ENCODE data around the gene BRSK2.

The BRSK2 gene

DNA sequence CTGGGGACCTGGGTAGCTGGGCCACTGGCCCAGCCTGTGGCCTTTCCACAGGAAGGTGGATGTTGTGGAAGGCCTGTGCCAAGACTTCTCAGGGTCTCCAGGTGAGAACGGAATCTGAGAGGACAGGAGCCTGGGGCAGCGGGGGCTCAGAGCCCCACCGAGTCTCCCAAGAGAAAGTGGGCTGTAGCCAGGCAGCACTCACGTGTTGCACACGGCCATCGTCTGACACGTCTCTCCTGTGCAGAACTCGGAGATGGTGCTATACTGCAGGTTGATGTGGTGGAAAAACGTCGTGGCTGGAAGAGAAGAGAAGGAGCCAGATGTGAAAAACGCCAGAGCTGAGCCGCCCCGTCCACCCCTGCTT lies 90.4 kb downstream of the BRSK2 start:
- no peak for DNase-seq (ENCODE audit: low read depth in 2 of 2, low spot score in 1 of 2)

DNA sequence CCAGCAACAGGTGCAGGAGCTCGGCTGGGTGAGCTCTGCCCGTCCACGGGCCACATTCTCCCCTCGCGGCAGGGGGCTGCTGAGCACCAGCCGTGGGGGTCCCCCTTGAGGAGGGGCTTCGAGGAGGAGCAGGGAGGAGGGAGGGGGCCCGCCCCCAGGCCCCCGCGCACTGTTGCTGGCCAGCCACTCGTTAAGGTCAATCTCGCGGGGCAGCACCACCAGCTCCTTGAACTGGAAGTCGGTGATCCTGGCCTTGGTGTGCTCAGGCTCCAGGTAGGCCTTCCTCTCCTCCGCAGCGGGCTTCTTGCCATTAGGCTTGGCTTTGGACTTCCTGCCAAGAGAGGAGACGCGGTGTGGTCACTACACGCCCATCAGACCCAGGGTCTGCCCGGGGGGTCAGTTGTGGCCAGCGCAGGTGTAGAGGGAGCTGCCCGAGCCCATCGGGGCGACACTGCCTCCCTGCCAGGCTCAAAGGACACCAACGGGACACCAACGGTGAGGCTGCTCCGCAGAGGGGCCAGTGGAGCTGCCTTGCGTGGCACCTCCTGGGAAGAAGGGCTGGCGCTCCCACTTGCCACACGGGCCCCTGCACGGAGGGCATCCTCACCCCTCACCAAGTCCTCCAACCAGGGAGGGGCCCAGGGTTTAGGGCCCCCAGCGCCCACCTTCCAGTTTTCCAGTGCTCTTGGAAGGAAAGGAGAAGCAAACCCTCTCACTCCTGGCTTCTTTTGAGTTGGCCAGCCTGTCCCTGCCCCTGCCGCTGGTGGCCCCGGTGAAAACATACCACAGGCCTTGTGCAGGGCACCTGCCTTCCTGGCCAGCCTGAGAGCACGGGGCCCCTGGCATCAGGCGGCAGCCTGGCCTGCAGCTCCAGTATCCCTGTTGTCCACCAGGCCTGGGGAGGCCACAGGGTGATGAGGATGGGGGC lies 91.1 kb downstream of the BRSK2 start:
- no peak for DNase-seq (ENCODE audit: low read depth in 2 of 2, low spot score in 1 of 2)

DNA sequence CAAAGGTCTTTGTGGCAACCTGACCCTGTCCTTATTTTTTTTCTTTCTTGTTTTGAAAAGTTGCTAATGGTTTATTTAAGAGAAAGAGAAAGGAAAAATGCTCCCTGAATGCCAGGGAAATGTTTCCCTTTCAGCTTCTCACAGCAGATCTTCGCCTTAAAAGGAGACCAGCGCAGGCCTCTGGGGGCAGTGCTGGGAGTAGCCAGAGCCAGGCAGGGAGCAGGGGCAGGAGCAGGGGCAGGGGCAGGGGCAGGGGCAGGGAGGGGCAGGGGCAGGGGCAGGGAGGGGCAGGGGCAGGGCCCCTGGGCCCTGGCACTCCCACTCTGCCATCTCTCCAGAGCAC lies 91.7 kb downstream of the BRSK2 start:
- DNase-seq (ENCODE audit: low read depth in 2 of 2, low spot score in 1 of 2), result no peak

DNA sequence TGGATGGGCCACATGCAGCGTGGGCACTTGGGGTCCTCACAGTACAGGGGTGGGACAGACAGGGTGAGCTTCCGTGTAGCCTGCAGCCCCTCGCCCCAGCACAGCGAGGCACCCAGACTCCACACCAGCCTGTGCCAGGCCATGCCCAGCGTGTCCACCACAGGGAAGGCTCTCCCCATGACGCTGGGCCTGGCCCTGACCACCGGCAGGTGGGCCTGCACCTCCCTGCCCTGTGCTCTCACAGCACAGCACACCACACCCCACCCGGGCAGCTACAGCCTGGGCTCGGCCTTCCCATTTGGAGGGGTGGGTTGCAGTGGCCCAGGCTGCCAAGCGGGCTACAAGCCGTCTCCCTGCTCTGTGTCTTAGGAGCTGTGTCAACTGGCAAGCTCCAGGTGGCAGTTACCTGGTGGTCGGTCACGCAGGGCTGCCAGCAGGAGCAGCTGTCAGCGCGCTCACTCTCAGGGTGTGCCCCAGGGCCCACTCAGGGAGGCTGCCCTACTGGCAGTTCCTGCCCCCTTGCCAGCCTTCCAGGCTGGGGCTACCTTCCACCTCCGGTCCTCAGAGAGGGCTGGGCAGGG lies 92.2 kb downstream of the BRSK2 start:
- no peak for DNase-seq (ENCODE audit: low read depth in 2 of 2, low spot score in 1 of 2)

DNA sequence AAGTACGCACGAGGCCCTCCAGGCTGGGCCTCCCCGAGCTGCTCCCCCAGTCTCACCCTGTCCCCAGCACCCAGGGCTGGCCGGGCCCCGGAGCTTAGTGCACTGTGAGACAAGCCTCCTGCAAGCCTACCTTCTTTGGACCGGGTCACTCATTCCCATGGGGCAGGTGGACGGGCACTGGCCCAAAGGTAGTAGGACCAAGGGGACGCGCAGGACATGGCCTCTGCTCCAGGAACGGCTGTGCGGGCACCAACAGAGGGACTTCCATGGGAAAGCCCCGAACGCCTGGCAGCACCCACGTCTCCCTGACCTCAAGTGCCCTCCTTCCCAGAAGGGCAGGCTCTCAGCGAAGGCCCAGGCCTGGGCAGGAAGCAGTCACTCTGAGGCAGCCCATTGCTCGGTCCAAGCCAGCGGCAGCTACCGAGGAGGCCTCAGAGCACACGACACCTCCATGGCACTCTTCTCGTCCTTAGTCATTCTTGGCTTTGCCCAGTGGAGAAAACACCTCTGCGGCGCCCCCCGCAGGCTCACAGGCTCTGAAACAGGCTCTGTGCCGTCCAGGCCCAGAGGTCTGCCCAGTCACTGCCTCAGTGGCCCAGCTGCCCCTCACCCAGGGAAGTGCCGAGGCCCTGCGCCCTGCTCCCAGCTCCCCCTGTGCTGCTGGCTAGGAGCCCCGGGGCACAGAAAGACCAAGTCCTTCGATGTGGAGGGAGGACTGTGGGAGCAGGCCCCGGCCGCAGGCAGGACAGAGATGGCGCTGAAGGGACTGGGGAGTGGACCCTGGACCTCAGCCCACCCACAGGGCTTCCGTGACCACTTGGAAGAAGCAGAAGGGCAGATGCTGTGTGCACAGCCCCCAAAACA lies 93.1 kb downstream of the BRSK2 start:
- DNase-seq (ENCODE audit: low read depth in 2 of 2, low spot score in 1 of 2), result no peak

DNA sequence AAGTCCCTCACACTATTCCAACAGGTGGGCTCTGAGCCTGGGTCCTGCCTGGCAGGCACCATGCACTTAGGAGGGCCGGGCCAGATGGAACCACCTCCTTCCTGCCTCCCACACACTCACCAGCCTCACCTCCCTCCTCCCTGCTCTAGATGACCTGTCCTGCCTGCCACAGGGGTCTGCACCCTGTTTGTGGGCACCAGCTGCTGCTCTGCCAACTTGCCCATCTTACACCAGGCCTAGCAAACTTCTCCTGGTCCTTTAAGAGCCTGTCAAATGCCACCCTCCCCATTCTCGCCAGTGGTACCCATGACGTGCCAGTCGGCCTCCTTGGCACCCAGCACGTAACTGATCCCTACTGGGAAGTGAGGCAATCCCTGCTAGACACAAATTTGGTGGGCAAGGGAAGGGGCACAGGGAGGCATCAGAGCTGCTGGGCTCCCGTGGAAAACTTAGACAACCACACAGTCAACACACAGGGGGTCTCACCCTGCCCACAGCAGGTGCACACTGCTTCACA lies 93.8 kb downstream of the BRSK2 start:
- no peak for DNase-seq (ENCODE audit: low read depth in 2 of 2, low spot score in 1 of 2)

DNA sequence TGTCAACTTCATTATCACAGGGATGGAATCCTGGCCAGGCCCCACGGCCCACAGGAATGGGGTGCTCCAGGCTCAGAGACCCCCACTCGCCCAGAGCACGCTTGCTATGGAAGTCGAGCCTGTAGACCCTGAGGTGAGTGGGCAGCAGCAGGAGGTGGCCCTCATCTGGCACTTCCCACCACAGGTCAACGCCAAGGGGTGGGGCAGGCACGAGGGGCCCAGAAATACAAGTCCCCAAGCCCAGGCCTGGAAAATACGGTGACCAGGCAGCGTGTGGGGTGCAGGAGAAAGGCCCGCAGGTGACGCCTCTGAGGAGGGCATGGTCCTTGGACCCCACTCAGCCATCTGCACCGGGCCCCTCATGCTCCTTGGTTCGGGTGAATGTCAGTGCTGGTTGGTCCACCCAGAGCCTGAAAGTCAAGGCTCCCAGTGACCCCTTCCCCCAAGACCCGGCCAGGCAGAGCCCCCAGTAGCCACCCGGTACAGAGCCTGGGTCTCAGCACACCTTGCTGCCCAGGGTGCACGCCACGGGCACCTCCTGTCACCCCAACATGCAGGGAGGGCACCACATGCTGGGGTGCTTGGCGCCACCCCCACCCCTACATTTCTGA lies 94.4 kb downstream of the BRSK2 start:
- DNase-seq (ENCODE audit: low read depth in 2 of 2, low spot score in 1 of 2), result no peak

DNA sequence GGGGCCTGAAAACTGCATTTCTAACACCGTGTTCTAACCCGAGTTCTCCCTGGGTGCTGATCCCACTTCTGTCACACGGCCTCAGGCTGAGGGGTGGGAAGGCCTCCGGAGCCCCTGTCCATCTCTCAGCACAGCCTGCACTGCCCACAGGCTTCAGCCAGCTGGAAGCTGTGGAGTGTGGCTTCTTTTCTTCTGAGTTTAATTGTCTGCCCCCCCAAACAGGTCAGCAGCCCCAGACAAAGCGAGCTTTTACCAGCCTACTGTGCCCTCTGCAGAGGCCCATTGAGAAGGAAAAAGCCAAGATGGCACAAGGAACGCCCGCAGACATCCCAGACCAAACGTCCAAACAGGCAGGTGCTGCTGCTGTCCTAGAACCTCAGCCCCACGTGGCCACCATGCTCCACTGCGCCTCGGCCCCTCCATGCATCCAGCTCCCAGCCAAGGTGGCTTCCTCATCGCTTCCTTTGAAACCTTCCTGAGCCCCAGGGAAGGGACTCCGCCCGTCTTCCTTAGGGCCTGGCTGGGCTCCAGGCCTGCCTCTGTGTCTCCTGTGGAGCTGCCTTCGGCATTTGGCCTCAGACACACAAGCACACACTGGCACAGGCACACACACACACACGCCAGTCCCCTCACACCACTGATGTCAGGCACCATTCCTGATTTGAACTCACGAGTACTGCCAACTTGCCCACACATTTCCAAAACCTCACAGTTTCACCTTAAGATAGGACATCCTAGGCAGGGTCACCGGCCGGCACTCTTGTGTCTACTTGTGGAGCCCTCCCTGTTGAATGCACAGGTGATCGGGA lies 95.2 kb downstream of the BRSK2 start:
- no peak for DNase-seq (ENCODE audit: low read depth in 2 of 2, low spot score in 1 of 2)

DNA sequence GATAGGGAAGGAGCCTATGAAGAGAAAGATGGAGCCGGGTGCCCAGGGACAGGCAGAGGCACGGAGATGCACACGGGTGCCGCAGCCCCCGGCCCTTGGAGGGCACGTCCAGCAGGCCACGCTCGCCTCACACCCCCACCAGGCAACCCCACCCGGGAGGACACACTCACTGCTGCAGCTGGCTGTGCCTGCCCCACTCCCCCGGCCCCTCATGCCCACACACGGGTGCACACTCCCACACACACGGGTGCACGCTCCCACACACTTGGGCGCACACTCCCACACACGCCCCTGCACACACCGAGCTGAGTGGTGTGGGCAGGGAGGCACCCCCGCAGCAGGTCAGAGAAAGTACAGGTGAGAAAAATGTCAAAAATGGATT lies 95.8 kb downstream of the BRSK2 start:
- no peak for DNase-seq (ENCODE audit: low read depth in 2 of 2, low spot score in 1 of 2)

DNA sequence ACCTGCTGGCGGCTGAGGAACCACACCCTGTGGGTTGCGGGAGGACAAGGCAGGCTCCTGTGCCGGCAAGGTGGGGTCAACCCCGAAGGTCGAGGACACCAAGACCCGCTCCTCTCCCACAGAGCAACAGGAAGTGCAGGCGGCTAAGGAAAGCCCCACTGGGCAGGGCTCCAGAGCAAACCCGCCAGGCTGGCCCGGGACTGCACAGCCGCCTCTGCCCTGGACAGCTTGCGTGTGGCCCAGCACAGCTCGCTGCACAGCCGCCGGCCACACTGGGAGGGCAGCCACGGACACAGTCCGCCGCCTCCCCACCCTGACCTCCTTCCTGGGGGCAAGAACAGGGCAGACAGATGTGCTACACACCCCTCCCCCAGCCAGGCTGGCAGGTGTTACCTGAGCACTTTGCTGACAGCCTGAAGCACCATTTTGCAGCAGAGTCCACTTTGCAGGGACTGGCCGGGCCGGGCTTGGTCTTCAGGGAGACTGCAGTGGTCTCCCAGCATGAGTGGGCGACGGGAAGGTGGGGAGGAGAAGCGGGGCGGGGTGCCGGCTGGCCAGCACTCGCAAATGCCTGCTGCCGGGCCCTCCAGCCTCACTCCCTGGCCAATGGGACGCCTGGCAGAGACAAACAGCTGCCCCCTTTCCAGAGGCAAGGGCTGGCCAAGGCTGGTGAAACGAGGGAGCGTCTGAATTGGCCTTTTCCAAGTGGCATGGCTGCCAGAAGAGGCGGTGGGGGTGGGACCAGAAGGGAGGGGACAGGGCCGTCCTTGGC lies 96.5 kb downstream of the BRSK2 start, which contains the start of gene MOB2:
TSS of gene MOB2 (minus strand) at position 726 of the 772 bp plus-strand sequence. CDS start at position 503, 223 bp downstream.
- no peak for DNase-seq (ENCODE audit: low read depth in 2 of 2, low spot score in 1 of 2)

DNA sequence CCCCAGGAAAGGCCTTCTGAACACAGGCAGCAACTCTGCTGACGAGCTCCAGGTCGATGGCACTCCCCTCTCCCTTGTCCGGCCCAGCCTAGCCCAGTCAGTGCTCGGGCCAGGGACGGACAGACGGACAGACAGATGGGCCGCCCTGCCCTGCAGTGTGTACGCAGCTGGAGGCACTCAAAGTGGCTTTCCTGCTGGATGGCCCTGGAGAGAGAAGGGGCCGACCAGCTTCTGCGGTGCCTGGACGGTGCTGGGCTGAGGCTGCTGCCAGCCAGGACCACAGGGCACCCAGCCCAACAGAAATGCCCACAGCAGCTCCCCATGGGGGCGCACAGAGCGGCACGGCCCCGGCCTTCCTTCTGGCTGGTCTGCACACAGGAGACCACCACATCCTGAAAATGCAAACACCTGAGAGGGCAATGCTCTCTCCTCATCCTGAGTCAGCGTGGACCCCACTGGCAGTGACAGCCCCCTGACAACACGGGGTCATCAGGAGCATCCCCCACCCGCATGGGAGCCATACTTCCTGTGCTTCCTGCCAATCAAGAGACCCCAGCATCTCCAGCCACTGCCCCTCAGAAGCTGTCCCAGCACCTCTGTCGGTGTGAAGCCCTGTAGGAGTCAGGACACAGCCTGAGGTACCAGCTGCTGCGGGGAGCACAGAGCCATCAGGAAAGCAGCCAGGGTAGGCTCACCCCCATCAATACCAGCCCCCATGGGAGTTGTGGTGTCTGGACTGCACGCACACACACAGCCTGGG lies 97.5 kb downstream of the BRSK2 start:
- DNase-seq (ENCODE audit: low read depth in 2 of 2, low spot score in 1 of 2), result no peak

DNA sequence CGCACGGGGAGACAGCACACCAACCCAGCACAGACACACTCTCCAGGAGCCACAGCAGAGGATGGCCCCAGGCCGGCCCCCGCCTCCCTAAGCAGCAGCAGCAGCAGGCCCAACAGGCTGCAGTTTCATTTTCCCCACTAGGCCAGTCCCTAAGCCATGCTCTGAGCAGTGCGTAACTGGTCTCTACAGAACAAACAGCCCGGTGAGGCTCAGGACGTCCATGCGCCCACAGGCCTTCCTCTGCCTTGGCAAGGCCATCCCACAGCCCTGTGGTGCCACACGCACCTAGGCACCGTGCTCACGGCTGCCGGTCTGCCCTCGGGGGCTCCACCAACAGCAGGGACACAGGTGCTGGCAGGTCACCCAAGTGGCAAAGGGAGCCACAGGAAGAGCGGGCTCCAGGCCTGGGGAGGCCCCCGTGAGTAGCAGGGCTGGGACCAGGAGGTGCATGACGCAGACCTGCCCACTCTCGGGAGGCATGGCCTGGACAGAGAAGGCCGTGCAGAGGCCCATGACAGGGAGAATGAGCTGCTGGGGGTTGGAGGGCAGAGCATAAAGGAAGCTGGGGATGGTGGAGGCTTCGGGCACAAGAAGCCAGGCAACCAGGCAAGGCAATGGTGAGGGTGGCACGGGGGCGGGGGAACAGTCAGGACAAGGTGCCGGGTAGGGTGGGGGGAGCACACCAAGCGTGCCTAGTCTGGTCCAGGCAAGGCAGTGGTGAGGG lies 98.3 kb downstream of the BRSK2 start:
- no peak for DNase-seq (ENCODE audit: low read depth in 2 of 2, low spot score in 1 of 2)

DNA sequence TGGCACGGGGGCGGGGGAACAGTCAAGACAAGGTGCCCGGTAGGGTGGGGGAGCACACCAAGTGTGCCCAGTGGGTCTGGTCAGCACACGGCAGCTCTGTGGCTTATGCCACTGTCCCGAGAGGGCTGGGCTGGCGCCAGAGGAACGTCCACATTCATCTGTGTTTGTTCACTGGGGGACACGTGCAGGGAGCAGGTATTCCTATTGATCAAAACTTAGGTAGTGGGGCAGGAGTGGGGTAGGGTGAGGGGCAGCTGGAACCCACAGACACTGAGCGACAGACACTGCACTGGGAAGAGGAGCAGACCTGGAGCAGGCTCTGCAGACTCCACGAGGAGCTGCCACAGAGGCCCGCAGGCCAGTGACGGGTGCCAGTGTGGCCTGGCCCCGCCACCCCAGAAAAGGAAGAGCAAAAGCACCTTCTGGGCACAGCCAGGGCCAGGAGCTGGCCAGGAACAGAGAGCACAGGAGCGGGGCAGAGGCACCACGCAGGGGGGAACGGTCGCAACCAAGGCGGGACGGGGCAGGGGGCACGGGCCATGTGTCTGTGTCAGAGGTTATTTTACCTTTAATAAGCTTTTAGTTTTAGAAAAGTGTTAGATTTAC lies 98.9 kb downstream of the BRSK2 start:
- DNase-seq (ENCODE audit: low read depth in 2 of 2, low spot score in 1 of 2), result no peak

DNA sequence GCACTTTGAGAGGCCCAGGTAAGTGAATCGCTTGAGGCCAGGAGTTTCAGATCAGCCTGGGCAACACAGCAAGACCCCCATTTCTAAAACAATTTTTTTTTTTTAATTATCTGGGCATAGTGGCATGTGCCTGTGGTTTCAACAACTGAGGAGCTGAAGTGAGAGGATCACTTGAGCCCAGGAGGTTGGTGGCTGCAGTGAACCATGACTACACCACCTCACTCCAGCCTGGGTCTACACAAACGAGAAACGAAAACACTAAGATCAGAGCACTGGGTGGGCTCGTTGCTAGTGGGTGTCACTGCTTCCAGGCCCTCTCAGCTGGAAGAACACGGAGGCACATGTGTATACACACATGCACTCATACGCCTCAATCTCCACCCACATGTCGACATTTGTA lies 100.9 kb downstream of the BRSK2 start:
- no peak for DNase-seq (ENCODE audit: low read depth in 2 of 2, low spot score in 1 of 2)

DNA sequence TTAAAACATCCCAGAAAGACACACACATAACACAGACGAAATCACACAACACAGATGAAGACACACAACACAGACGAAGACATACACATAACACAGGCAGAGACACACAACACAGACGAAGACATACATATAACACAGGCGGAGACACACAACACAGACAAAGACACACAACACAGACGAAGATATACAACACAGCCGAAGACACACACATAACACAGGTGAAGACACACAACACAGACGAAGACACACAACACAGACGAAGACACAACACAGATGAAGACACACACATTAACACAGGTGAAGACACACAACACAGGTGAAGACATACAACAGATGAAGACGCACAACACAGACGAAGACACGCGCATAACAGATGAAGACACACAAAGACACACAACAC lies 101.6 kb downstream of the BRSK2 start:
- no peak for DNase-seq (ENCODE audit: low read depth in 2 of 2, low spot score in 1 of 2)

DNA sequence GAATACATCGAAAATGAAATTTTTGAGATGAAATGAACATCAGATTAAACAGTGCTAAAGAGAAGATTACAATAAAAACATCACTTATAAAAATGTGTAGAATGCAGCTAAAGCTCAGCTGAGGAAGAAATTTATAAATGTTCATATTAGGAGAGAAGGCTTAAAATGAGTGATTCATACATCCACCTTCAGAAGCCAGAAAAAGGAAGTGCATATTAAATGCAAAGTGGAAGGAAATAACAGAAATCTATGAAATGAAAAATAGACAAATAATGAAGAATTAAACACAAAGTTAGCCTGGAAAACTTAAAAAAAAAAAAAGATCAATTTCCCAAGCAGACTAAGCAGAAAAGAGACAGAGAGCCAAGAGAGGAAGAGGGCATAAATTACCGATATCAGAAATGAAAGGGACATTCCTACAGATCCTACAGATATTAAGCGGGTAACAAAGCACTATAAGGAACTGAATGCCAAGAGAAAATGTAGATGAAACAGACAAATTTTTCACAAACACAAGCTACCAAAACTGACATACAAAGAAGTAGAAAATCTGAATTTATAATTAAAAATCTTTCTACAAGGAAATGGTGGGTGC lies 104.0 kb downstream of the BRSK2 start:
- no peak for DNase-seq (ENCODE audit: low read depth in 2 of 2, low spot score in 1 of 2)

DNA sequence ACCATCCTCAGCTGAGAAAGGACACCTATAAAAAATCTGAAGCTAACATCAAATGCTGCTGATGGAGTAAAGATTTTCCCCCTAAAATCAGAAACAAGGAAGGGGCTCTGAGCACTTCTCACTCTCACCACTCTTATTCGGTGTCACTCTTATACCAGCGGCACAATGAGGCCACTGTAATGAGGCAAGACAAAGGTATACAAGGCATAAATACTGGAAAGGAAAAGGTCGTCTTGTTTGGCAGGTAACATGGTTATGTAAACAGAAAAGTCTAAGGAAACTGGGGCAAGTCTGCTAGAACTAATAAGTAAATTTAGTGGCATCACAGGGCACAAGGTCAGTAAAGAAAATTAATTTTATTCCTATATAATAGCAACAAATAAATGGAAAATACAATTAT lies 104.9 kb downstream of the BRSK2 start:
- DNase-seq (ENCODE audit: low read depth in 2 of 2, low spot score in 1 of 2), result no peak

Measured in stimulated activated CD8-positive, alpha-beta memory T cell treated with anti-CD3 and anti-CD28 coated beads, Interleukin-4, amount 100 ng/mL, for 1 hour (primary cell).